Thyroid gland (tissue), 4 donors: Measurements from ENCODE around the gene NOS2. TPM values are rescaled to one million over a fixed set of nuclear protein-coding genes. Genes with fewer than 3 reads are reported as not detected.

ENCODE experiments used
- DNase-seq, 2 donors: peaks; one replicate each; pipeline ENCODE4 v3.0.0-alpha.2; 2019
- H3K27ac ChIP-seq, 3 donors: fragments of 200-600 bp; sonication (generic); 1 replicate in 2 of 3; 2 replicates in 1 of 3; pipeline ENCODE4 v1.5.1; 2016 to 2019; ENCODE audit warnings: mild to moderate bottlenecking in 1 of 3, moderate library complexity in 1 of 3
- H3K27me3 ChIP-seq: fragments of 200-600 bp; sonication (generic); one replicate; pipeline ENCODE4 v1.5.1; 2019
- H3K36me3 ChIP-seq, 2 donors: fragments of 200-600 bp; sonication (generic); one replicate each; pipeline ENCODE4 v1.5.1; 2016 to 2019
- H3K4me1 ChIP-seq, 2 donors: fragments of 200-600 bp; sonication (generic); one replicate each; pipeline ENCODE4 v1.5.1; 2017 to 2019
- H3K4me3 ChIP-seq, 3 donors: fragments of 200-600 bp; sonication (generic); replicated peaks in 1 of 3; 1 replicate in 2 of 3; 2 replicates in 1 of 3; pipeline ENCODE4 v1.5.1; 2016; ENCODE audit warnings: mild to moderate bottlenecking in 1 of 3
- H3K9me3 ChIP-seq: fragments of 200-600 bp; sonication (generic); one replicate; pipeline ENCODE4 v1.5.1; 2017
- POLR2A ChIP-seq, 2 donors: fragments of 450-650 bp; IDR thresholded peaks; one replicate each; pipeline ENCODE4 v1.6.1; 2017; ENCODE audit warnings: antibody characterized with exemption in 2 of 2, mild to moderate bottlenecking in 2 of 2, moderate library complexity in 1 of 2
- WGBS, 2 donors: methylation state at CpG; one replicate each; pipeline ENCODE4 v1.1.5; 2017; 5-methylcytosine and 5-hydroxymethylcytosine counted together
- intact Hi-C: fragments of 100-400 bp; cut with DNase I; formaldehyde crosslinking; loops from one replicate; pipeline ENCODE4 v1.15.1; 2023
- total RNA-seq, 4 donors: library from RNA; depleted of rRNA; stranded (reverse); fragments of >200 nt; gene quantifications; one replicate each; pipeline ENCODE4 v1.2.3, GENCODE V29; 2016
- TF ChIP-seq, protein P1 (sequence below), 6 experiments: fragments of 200-600 bp in 3 of 6; fragments of 450-650 bp in 3 of 6; sonication (generic) in 3 of 6; IDR thresholded peaks; one replicate each; pipeline ENCODE4 v1.5.1; 2016 to 2019; ENCODE audit warnings: antibody characterized with exemption in 6 of 6, mild to moderate bottlenecking in 2 of 6, inconsistent platforms in 1 of 6, moderate library complexity in 1 of 6

The NOS2 gene
- total RNA-seq, 4 donors from 2014 or later, result 0.22 to 1.1 TPM; not detected in 2

DNA sequence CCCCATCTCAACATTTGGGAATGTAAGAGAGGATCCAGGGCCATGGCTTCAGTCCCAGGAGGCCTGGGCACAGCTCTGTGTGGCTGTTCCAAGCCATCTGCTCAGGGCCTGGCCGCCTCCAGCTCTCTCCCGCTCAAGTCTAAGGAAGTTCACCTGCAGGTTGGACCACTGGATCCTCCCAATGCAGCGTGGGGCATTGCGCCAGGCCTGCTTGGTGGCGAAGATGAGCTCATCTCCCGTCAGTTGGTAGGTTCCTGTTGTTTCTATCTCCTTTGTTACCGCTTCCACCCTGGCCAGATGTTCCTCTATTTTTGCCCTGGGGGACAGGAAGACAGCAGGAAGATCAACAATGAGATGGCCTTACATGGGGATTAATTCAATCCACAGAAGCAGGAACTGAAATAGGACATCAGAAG lies 17.5 kb downstream of the NOS2 start:
- no peaks in the 10 kb centered on the region for H3K27me3 ChIP-seq
- no peak overlapping the region for H3K4me3 ChIP-seq
- no peaks in the 10 kb centered on the region for H3K36me3 ChIP-seq
- no peak overlapping the region for H3K27ac ChIP-seq
- TF ChIP-seq POLR2A (IDR thresholded peaks at IDR 0.05), result no peak
- TF ChIP-seq, protein P1, sequence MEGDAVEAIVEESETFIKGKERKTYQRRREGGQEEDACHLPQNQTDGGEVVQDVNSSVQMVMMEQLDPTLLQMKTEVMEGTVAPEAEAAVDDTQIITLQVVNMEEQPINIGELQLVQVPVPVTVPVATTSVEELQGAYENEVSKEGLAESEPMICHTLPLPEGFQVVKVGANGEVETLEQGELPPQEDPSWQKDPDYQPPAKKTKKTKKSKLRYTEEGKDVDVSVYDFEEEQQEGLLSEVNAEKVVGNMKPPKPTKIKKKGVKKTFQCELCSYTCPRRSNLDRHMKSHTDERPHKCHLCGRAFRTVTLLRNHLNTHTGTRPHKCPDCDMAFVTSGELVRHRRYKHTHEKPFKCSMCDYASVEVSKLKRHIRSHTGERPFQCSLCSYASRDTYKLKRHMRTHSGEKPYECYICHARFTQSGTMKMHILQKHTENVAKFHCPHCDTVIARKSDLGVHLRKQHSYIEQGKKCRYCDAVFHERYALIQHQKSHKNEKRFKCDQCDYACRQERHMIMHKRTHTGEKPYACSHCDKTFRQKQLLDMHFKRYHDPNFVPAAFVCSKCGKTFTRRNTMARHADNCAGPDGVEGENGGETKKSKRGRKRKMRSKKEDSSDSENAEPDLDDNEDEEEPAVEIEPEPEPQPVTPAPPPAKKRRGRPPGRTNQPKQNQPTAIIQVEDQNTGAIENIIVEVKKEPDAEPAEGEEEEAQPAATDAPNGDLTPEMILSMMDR (IDR thresholded peaks at IDR 0.05), result no peak
- intact Hi-C loops, result no loop called here
- DNase-seq, result no peak
- WGBS, 2 donors, result 75 to 83% methylated on average over 6 to 7 of the region's 7 CpGs
- no peaks in the 10 kb centered on the region for H3K4me1 ChIP-seq
- H3K9me3 ChIP-seq, result no peaks in the 10 kb centered on the region

DNA sequence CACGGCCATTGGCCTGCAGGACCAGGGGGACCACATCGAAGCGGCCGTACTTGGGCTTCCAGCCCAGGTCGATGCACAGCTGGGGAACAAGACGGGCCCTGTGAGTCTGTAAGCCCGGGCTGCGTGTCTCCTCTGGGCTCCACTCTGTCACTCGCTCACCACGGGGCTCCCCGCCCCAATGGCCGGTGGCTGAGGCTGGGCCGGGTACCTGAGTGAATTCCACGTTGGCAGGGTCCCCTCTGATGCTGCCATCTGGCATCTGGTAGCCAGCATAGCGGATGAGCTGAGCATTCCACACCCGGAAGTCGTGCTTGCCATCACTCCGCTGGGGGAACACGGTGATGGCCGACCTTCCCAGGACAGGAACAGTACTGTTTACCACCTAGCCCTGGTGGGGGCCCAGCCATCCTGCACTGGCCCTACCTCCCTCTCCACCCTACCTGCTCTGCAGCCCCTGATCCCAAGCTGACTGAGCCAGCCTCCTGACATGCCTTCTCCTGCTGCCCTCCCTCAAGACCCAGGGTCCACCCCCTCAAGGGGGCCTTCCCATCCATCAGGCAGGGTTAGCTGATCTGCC lies 19.4 kb downstream of the NOS2 start:
- WGBS, 2 donors, result 96 to 98% methylated on average over 11 to 17 of the region's 20 CpGs
- H3K27ac ChIP-seq, result no peak overlapping the region
- no peak for DNase-seq
- intact Hi-C loops, result no loop called here
- H3K36me3 ChIP-seq, result no peaks in the 10 kb centered on the region
- H3K27me3 ChIP-seq, result no peaks in the 10 kb centered on the region
- no peaks in the 10 kb centered on the region for H3K9me3 ChIP-seq
- TF ChIP-seq, protein P1 (IDR thresholded peaks at IDR 0.05), result no peak
- no peak for TF ChIP-seq POLR2A (IDR thresholded peaks at IDR 0.05)
- no peak overlapping the region for H3K4me3 ChIP-seq
- no peaks in the 10 kb centered on the region for H3K4me1 ChIP-seq

DNA sequence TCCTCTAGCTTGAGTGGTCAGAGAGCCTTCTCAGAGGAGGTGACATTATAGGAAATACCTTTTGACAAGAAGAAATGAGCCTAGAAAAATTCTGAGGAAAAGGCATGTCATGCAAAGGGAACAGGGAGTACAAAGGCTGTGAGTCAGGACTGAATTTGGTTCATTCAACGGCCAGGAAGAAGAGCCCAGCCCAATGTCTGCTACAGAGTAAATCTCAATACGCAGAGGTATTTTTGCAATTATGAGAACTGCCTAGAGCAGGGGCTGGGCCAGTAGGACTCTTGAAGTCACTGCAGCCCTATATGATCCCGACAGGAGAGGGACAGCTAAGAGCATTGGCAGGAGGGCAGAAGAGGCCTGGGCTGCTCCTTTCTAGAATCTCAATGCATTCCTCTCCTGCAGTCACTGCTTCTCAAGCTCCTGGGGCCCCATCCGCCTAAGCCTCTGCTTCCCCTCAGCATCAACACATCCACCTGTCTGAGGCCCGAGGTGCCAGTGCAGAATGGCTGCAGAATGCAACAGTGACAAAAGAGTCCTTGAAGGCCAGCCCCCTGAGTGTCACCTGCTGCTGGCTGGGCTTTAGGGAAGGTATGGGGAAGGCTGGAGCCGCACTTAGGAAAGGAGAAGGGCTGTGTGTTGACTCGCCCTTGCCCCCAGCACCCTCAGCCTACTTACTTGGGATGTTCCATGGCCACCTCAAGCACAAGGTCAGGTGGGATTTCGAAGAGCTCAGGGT lies 20.1 kb downstream of the NOS2 start:
- Histone ChIP-seq H3K27me3 (no peaks in the 10 kb centered on the region), H3K4me3 (no peak overlapping the region), H3K4me1 (no peaks in the 10 kb centered on the region), H3K27ac (no peak overlapping the region), H3K9me3 (no peaks in the 10 kb centered on the region), H3K36me3 (no peaks in the 10 kb centered on the region)
- 81 to 89% methylated on average over 7 to 8 of the region's 8 CpGs for whole genome bisulfite sequencing, 2 donors
- TF ChIP-seq POLR2A (IDR thresholded peaks at IDR 0.05), result no peak
- TF ChIP-seq, protein P1 (IDR thresholded peaks at IDR 0.05), result no peak
- intact Hi-C loops, result no loop called here
- no peak for DNase-seq

DNA sequence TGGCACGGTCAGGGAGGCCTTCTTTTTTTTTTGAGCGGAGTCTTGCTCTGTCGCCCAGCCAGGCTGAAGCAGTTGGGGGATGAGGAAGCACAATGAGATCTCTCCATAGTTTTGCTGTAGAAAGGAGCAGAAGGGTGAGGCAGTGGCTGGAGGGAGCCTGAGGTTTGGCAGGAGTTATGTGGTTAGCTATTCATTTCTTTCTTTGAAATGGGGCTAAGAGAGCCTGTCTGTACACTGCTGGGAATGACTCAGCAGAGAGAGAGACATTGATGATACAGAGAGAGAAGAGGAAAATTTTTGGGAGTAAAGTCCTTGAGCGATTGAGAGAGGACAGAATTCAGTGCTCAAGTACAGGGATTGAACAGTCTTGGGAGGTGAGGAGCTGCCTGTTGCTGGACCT lies 22.1 kb downstream of the NOS2 start:
- TF ChIP-seq POLR2A (IDR thresholded peaks at IDR 0.05), result no peak
- TF ChIP-seq, protein P1 (IDR thresholded peaks at IDR 0.05), result no peak

DNA sequence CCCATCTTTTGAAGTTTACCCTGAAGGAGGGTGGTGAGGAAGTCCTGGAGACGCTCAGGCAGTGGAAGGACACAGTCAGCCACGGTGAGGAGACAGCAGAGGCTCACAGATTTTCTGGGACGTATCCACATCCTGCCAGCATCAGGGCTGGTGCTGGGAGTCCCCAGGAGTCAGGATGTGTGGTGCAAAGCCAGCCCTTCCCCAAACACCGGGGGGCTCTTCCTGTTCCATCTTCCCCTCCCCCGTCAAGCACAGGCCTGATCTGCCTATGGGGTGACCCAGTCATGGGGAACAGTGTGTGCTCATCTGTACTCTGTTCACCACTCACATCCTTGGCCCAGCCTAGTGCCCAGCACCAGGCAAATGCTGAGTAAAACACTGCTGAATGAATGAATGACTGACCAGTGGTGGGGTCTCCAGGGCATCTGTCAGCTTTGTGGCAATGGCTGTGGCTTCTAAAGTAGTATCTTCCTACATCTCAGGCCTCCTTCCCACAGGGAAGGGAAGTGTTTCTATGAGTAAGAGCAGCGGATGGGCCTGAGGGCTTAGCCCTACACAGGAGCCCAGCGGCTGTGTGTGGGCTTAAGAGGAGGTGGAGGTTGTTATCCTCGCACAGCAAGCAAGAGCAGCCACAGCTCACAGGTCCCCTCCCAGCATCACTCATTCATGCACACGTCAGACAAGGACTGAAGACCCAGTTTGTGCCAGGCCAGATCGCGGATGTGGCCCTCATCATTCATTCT lies 23.3 kb downstream of the NOS2 start:
- WGBS, 2 donors, result 75 to 81% methylated on average over 7 to 10 of the region's 11 CpGs
- Histone ChIP-seq H3K9me3 (no peaks in the 10 kb centered on the region), H3K36me3 (no peaks in the 10 kb centered on the region), H3K27me3 (no peaks in the 10 kb centered on the region), H3K4me1 (no peaks in the 10 kb centered on the region), H3K27ac (no peak overlapping the region), H3K4me3 (no peak overlapping the region)
- no peak for DNase-seq
- TF ChIP-seq, protein P1 (IDR thresholded peaks at IDR 0.05), result no peak
- no peak for TF ChIP-seq POLR2A (IDR thresholded peaks at IDR 0.05)
- intact Hi-C loops, result no loop called here

More for the DNA sequence above, 22.1 kb downstream of the NOS2 start:
- intact Hi-C loops, result no loop called here
- H3K4me3 ChIP-seq, result no peak overlapping the region
- WGBS, 2 donors, result 79 to 90% methylated on average over 4 of the region's 4 CpGs
- H3K4me1 ChIP-seq, result no peaks in the 10 kb centered on the region
- no peak overlapping the region for H3K27ac ChIP-seq
- no peak for DNase-seq
- no peaks in the 10 kb centered on the region for H3K9me3 ChIP-seq
- H3K36me3 ChIP-seq, result no peaks in the 10 kb centered on the region
- H3K27me3 ChIP-seq, result no peaks in the 10 kb centered on the region
